NCI-H2196 treated with DMSO at 0.1 percent for 48 hours (cell line): ENCODE data around the gene TMEM51.

Experiments used
- DNase-seq: peaks from one replicate; lab custom pipeline; 2025; ENCODE audit not compliant: unreplicated experiment; lab: John Stamatoyannopoulos, UW

TMEM51 gene

GRCh38 chr1:15152318-15153183, 996 bp upstream of the TMEM51 start:
- DNase-seq, result peak; percentile 45

- DNase-seq, result no peak
These were observed 414 bp downstream of the TMEM51 start for GRCh38 chr1:15153842-15154479.

- no peak for DNase-seq
These were observed 1.0 kb downstream of the TMEM51 start for GRCh38 chr1:15154480-15155036.

- no peak for DNase-seq
These were observed 1.6 kb downstream of the TMEM51 start for GRCh38 chr1:15155191-15155590.

GRCh38 chr1:15155888-15156741, 2.6 kb downstream of the TMEM51 start:
- no peak for DNase-seq

- DNase-seq, result no peak
These were observed 3.3 kb downstream of the TMEM51 start for GRCh38 chr1:15156807-15157380.

GRCh38 chr1:15157524-15158399, 4.2 kb downstream of the TMEM51 start:
- no peak for DNase-seq

- DNase-seq, result no peak
These were observed 5.1 kb downstream of the TMEM51 start for GRCh38 chr1:15158506-15159165.

- no peak for DNase-seq
These were observed 5.6 kb downstream of the TMEM51 start for GRCh38 chr1:15159166-15159555.

- no peak for DNase-seq
These were observed 7.1 kb downstream of the TMEM51 start for GRCh38 chr1:15160626-15161025.

GRCh38 chr1:15167386-15167785, 13.8 kb downstream of the TMEM51 start:
- no peak for DNase-seq

- DNase-seq, result no peak
These were observed 14.9 kb downstream of the TMEM51 start for GRCh38 chr1:15168479-15168878.

- DNase-seq, result no peak
These were observed 16.5 kb downstream of the TMEM51 start for GRCh38 chr1:15170071-15170470.

- no peak for DNase-seq
These were observed 17.8 kb downstream of the TMEM51 start for GRCh38 chr1:15171271-15171908.

GRCh38 chr1:15172405-15173259, 19.1 kb downstream of the TMEM51 start:
- no peak for DNase-seq

- DNase-seq, result no peak
These were observed 20.5 kb downstream of the TMEM51 start for GRCh38 chr1:15173863-15174614.

- DNase-seq, result no peak
These were observed 21.1 kb downstream of the TMEM51 start for GRCh38 chr1:15174615-15174983.
